Colonic mucosa (tissue), 4 donors: Measurements from ENCODE around the gene HSPA1L. TPM values are rescaled to one million over a fixed set of nuclear protein-coding genes. Genes with fewer than 3 reads are reported as not detected.

ENCODE experiments used
- DNase-seq: peaks from one replicate; pipeline ENCODE4 v3.0.0-alpha.2; 2020
- H3K27ac ChIP-seq: fragments of 200-600 bp; one replicate; pipeline ENCODE4 v1.8.0; 2021
- H3K27me3 ChIP-seq: fragments of 200-600 bp; one replicate; pipeline ENCODE4 v1.8.0; 2021
- H3K36me3 ChIP-seq: fragments of 200-600 bp; one replicate; pipeline ENCODE4 v1.8.0; 2021
- H3K4me1 ChIP-seq: fragments of 200-600 bp; one replicate; pipeline ENCODE4 v1.8.0; 2021; ENCODE audit warnings: mild to moderate bottlenecking
- H3K4me3 ChIP-seq: fragments of 200-600 bp; one replicate; pipeline ENCODE4 v1.8.0; 2021
- H3K9ac ChIP-seq, 2 donors: one replicate each; pipeline ENCODE4 v1.7.0; 2013; ENCODE audit warnings: control low read depth in 2 of 2, low read depth in 2 of 2, low read length in 2 of 2
- H3K9me3 ChIP-seq: fragments of 200-600 bp; one replicate; pipeline ENCODE4 v1.8.0; 2021
- intact Hi-C: fragments of 100-400 bp; cut with DNase I; formaldehyde crosslinking; loops from one replicate; pipeline ENCODE4 v1.14.1; 2022
- total RNA-seq, 2 donors: library from RNA; stranded (reverse); fragmentation: NEBNext Ultra II Directional in 1 of 2; extraction: Animal tissue kit (Norgen Biotek cat#: 25700) in 1 of 2; gene quantifications; one replicate each; pipeline ENCODE4 v1.2.1, GENCODE V29; 2021
- TF ChIP-seq, protein P1 (sequence below): fragments of 200-600 bp; IDR thresholded peaks from one replicate; pipeline ENCODE4 v1.8.0; 2022; ENCODE audit warnings: antibody characterized with exemption, mild to moderate bottlenecking
- donor health status: healthy.
- donor health status: DM: no; HTN: no; CAD: no.
- donor health status: DM: no; HTN: no; CAD: no.

The HSPA1L gene
- total RNA-seq, 2 donors from 2014 or later, result 0.98 to 1.4 TPM

DNA sequence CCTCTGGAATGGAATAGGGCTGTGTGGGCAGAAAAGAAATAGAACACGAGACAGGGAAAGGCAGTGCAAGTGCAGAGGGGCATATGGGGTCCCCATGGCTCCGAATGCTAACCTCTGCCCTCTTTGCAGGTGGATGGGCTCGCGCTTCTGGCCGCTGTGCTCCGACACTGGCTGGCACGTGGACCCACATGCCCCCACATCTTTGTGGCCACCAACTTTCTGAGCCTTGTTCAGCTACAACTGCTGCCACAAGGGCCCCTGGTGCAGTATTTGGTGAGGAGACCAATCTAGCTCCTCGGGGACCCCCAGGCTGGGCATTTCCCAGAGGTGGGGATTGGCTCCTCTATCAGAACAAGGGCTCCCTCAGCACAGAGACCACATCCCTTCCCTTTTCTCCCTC is 53.7 kb downstream of the HSPA1L start:
- intact Hi-C loops, result loop anchor here (10.0 kb wide), 1 partner anchor 193 kb away; the partner anchor contains the start of genes NELFE and SKIC2
- Histone ChIP-seq H3K27ac (no peak overlapping the region), H3K4me1 (no peaks in the 10 kb centered on the region), H3K9ac (no peak overlapping the region), H3K9me3 (no peaks in the 10 kb centered on the region), H3K36me3 (no peaks in the 10 kb centered on the region), H3K27me3 (no peaks in the 10 kb centered on the region), H3K4me3 (no peak overlapping the region)
- TF ChIP-seq, protein P1, sequence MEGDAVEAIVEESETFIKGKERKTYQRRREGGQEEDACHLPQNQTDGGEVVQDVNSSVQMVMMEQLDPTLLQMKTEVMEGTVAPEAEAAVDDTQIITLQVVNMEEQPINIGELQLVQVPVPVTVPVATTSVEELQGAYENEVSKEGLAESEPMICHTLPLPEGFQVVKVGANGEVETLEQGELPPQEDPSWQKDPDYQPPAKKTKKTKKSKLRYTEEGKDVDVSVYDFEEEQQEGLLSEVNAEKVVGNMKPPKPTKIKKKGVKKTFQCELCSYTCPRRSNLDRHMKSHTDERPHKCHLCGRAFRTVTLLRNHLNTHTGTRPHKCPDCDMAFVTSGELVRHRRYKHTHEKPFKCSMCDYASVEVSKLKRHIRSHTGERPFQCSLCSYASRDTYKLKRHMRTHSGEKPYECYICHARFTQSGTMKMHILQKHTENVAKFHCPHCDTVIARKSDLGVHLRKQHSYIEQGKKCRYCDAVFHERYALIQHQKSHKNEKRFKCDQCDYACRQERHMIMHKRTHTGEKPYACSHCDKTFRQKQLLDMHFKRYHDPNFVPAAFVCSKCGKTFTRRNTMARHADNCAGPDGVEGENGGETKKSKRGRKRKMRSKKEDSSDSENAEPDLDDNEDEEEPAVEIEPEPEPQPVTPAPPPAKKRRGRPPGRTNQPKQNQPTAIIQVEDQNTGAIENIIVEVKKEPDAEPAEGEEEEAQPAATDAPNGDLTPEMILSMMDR, result no peak
- no peak for DNase-seq

DNA sequence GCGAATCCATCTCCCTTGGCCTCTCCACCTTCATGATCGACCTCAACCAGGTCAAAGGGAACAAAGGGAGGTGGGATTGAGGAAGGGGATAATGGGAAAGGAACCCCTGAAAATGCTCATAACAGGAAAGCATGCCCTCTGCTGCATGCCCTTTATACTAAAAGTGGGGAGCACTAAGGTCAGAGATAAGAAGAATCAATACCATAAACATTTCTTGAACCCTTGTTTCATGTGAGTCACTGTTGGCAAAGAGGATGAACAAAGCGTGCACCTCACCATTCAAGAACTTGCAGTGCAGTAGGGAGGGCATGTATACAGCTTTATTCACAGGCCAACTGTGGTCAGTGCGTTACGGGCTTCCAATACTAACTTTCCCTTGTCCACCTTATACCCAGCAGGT is 54.3 kb downstream of the HSPA1L start:
- Histone ChIP-seq H3K27me3 (no peaks in the 10 kb centered on the region), H3K9me3 (no peaks in the 10 kb centered on the region), H3K27ac (no peak overlapping the region), H3K4me3 (no peak overlapping the region), H3K9ac (no peak overlapping the region), H3K36me3 (no peaks in the 10 kb centered on the region), H3K4me1 (no peaks in the 10 kb centered on the region)
- TF ChIP-seq, protein P1, result no peak
- DNase-seq, result no peak
- intact Hi-C loops, result loop anchor here (10.0 kb wide), 1 partner anchor 194 kb away; the partner anchor contains the start of genes NELFE and SKIC2

Other genes starting within 250 kb of the HSPA1L start
- 1 to 10 TPM in 1 of 2 donors, under 1 TPM in 1; 0.35 to 2.4 TPM for gene LTA, start 243.0 kb downstream of the HSPA1L start, total RNA-seq
- gene TNF, start 239.7 kb downstream of the HSPA1L start, total RNA-seq, result 1 to 10 TPM in 1 of 2 donors, under 1 TPM in 1; 0.48 to 1.4 TPM
- gene LTB, start 232.9 kb downstream of the HSPA1L start, total RNA-seq, result 1 to 10 TPM; 3.4 to 5.7 TPM
- 1 to 10 TPM; 4.8 to 9.2 TPM for gene LST1, start 229.0 kb downstream of the HSPA1L start, total RNA-seq
- under 1 TPM; 0.67 to 0.90 TPM for gene NCR3, start 222.3 kb downstream of the HSPA1L start, total RNA-seq
- gene AIF1, start 200.0 kb downstream of the HSPA1L start, total RNA-seq, result 10 to 100 TPM in 1 of 2 donors, 1 to 10 TPM in 1; 5.0 to 20.7 TPM
- 100 to 1,000 TPM; 107 to 171 TPM for gene PRRC2A, start 194.6 kb downstream of the HSPA1L start, total RNA-seq
- 100 to 1,000 TPM; 266 to 337 TPM for gene BAG6, start 162.6 kb downstream of the HSPA1L start, total RNA-seq
- 1 to 10 TPM; 1.6 to 2.4 TPM for gene APOM, start 159.4 kb downstream of the HSPA1L start, total RNA-seq
- 10 to 100 TPM; 28.3 to 32.8 TPM for gene C6orf47, start 154.5 kb downstream of the HSPA1L start, total RNA-seq
- 10 to 100 TPM; 11.0 to 14.9 TPM for gene GPANK1, start 150.3 kb downstream of the HSPA1L start, total RNA-seq
- gene CSNK2B, start 149.2 kb downstream of the HSPA1L start, total RNA-seq, result 100 to 1,000 TPM; 140 to 152 TPM
- 1 to 10 TPM; 4.4 to 9.0 TPM for gene LY6G5B, start 145.3 kb downstream of the HSPA1L start, total RNA-seq
- gene LY6G5C, start 134.2 kb downstream of the HSPA1L start, total RNA-seq, result 1 to 10 TPM; 1.9 to 2.8 TPM
- gene ABHD16A, start 112.0 kb downstream of the HSPA1L start, total RNA-seq, result 10 to 100 TPM; 56.8 to 65.2 TPM
- gene LY6G6F, start 108.4 kb downstream of the HSPA1L start, total RNA-seq, result not detected
- gene LY6G6D, start 99.9 kb downstream of the HSPA1L start, total RNA-seq, result not detected
- gene LY6G6C, start 93.5 kb downstream of the HSPA1L start, total RNA-seq, result 1 to 10 TPM in 1 of 2 donors, not detected in 1; 2.3 TPM
- gene MPIG6B, start 91.9 kb downstream of the HSPA1L start, total RNA-seq, result under 1 TPM; 0.19 to 0.57 TPM
- 10 to 100 TPM; 92.1 to 98.7 TPM for gene DDAH2, start 86.0 kb downstream of the HSPA1L start, total RNA-seq
- gene CLIC1, start 78.8 kb downstream of the HSPA1L start, total RNA-seq, result 100 to 1,000 TPM; 622 to 646 TPM
- gene MSH5, start 75.3 kb downstream of the HSPA1L start, total RNA-seq, result 10 to 100 TPM; 13.3 to 34.2 TPM
- 1 to 10 TPM; 1.7 to 8.9 TPM for gene SAPCD1, start 52.6 kb downstream of the HSPA1L start, total RNA-seq
- gene VWA7, start 38.0 kb downstream of the HSPA1L start, total RNA-seq, result 10 to 100 TPM in 1 of 2 donors, 1 to 10 TPM in 1; 6.1 to 10.1 TPM
- gene VARS1, start 19.5 kb downstream of the HSPA1L start, total RNA-seq, result 100 to 1,000 TPM in 1 of 2 donors, 10 to 100 TPM in 1; 40.8 to 136 TPM
- gene LSM2, start 8.3 kb downstream of the HSPA1L start, total RNA-seq, result 10 to 100 TPM; 37.6 to 61.3 TPM
- 100 to 1,000 TPM; 248 to 397 TPM for gene HSPA1A, start 260 bp upstream of the HSPA1L start, total RNA-seq
- 100 to 1,000 TPM; 278 to 543 TPM for gene HSPA1B, start 12.5 kb upstream of the HSPA1L start, total RNA-seq
- 10 to 100 TPM; 33.8 to 47.4 TPM for gene NEU1, start 47.5 kb upstream of the HSPA1L start, total RNA-seq
- 100 to 1,000 TPM; 546 to 779 TPM for gene SLC44A4, start 63.7 kb upstream of the HSPA1L start, total RNA-seq
- 10 to 100 TPM; 28.4 to 52.1 TPM for gene EHMT2, start 82.4 kb upstream of the HSPA1L start, total RNA-seq
- 1 to 10 TPM; 2.0 to 4.9 TPM for gene ZBTB12, start 86.8 kb upstream of the HSPA1L start, total RNA-seq
- gene C2, start 112.4 kb upstream of the HSPA1L start, total RNA-seq, result 10 to 100 TPM in 1 of 2 donors, 1 to 10 TPM in 1; 7.8 to 15.2 TPM
- 10 to 100 TPM; 20.4 to 60.6 TPM for gene CFB, start 130.8 kb upstream of the HSPA1L start, total RNA-seq
- 10 to 100 TPM; 50.3 to 55.6 TPM for gene NELFE, start 143.7 kb upstream of the HSPA1L start, total RNA-seq
- 10 to 100 TPM; 52.5 to 81.1 TPM for gene SKIC2, start 143.9 kb upstream of the HSPA1L start, total RNA-seq
- gene DXO, start 156.9 kb upstream of the HSPA1L start, total RNA-seq, result 10 to 100 TPM; 13.0 to 16.1 TPM
- gene C4A, start 166.8 kb upstream of the HSPA1L start, total RNA-seq, result 10 to 100 TPM; 15.9 to 23.4 TPM
- 10 to 100 TPM; 11.9 to 19.4 TPM for gene C4B, start 199.5 kb upstream of the HSPA1L start, total RNA-seq
- 1 to 10 TPM in 1 of 2 donors, not detected in 1; 3.3 TPM for gene CYP21A2, start 223.1 kb upstream of the HSPA1L start, total RNA-seq